ENCODE results near the gene SLC19A1.

GRCh38 chr21:45547545-45547900 lies 5.3 kb upstream of the SLC19A1 start:
- TF ChIP-seq POLR2A (IDR thresholded peaks at IDR 0.05) (no peak), CTCF (IDR thresholded peaks at IDR 0.05) (no peak)
